Head of caudate nucleus (tissue), 42 donors: ENCODE measurements around the gene RPS6KA2.

ENCODE experiments used
- DNase-seq, 42 donors: peaks; one replicate each; pipeline versions ENCODE4 v3.0.0 to v3.0.0-alpha.2; 2020 to 2021; ENCODE audit warnings: mixed read lengths in 7 of 42
- intact Hi-C: fragments of 100-400 bp; cut with DNase I; formaldehyde crosslinking; loops from one replicate; pipeline ENCODE4 v1.15.0; 2022

The RPS6KA2 gene

GRCh38 chr6:166489301-166490155 is 137.5 kb downstream of the RPS6KA2 start:
- intact Hi-C loops: loop anchor here (10.0 kb wide), 1 partner anchor 65 kb away; no protein-coding TSS in a partner anchor

GRCh38 chr6:166488701-166489100 is 138.3 kb downstream of the RPS6KA2 start:
- DNase-seq: peak in 4 of 42 donors; percentile 18 to 34 (median 26)
- intact Hi-C loops: no loop called here

More at GRCh38 chr6:166489301-166490155, 137.5 kb downstream of the RPS6KA2 start:
- DNase-seq: peak in 1 of 42 donors; percentile 8

- peak in 31 of 42 donors; percentile 26 to 75 (median 50) for DNase-seq
- intact Hi-C loops: no loop called here
Observed at GRCh38 chr6:166488076-166488685, 138.9 kb downstream of the RPS6KA2 start.

GRCh38 chr6:166487148-166487547 is 139.9 kb downstream of the RPS6KA2 start:
- intact Hi-C loops: no loop called here
- DNase-seq: peak in 9 of 42 donors; percentile 5 to 60 (median 32)

GRCh38 chr6:166486536-166486880 is 140.5 kb downstream of the RPS6KA2 start:
- DNase-seq: peak in 1 of 42 donors; percentile 7
- intact Hi-C loops: no loop called here

GRCh38 chr6:166485651-166486535 is 141.2 kb downstream of the RPS6KA2 start:
- intact Hi-C loops: no loop called here
- DNase-seq: peak in 2 of 42 donors; percentile 13 to 32

- intact Hi-C loops: no loop called here
- DNase-seq: peak; percentile 49 to 96 (median 84)
Observed at GRCh38 chr6:166484863-166485262, 142.2 kb downstream of the RPS6KA2 start.

GRCh38 chr6:166483573-166484250 is 143.3 kb downstream of the RPS6KA2 start:
- intact Hi-C loops: no loop called here
- DNase-seq: peak in 10 of 42 donors; percentile 33 to 62 (median 43)

GRCh38 chr6:166483026-166483425 is 144.0 kb downstream of the RPS6KA2 start:
- intact Hi-C loops: no loop called here
- no peak for DNase-seq

GRCh38 chr6:166478782-166479592 is 148.1 kb downstream of the RPS6KA2 start:
- peak in 1 of 42 donors; percentile 29 for DNase-seq
- intact Hi-C loops: no loop called here

GRCh38 chr6:166477647-166478365 is 149.2 kb downstream of the RPS6KA2 start:
- intact Hi-C loops: no loop called here
- DNase-seq: peak in 16 of 42 donors; percentile 5 to 68 (median 48)

GRCh38 chr6:166476634-166477215 is 150.3 kb downstream of the RPS6KA2 start:
- intact Hi-C loops: no loop called here
- peak in 5 of 42 donors; percentile 5 to 29 (median 24) for DNase-seq

- peak in 5 of 42 donors; percentile 2 to 33 (median 24) for DNase-seq
- intact Hi-C loops: no loop called here
Observed at GRCh38 chr6:166476061-166476591, 150.9 kb downstream of the RPS6KA2 start.

- peak in 5 of 42 donors; percentile 27 to 43 (median 35) for DNase-seq
Observed at GRCh38 chr6:166474721-166475565, 152.1 kb downstream of the RPS6KA2 start.

GRCh38 chr6:166473886-166474571 is 153.0 kb downstream of the RPS6KA2 start:
- peak in 24 of 42 donors; percentile 17 to 80 (median 52) for DNase-seq

More at GRCh38 chr6:166474721-166475565, 152.1 kb downstream of the RPS6KA2 start:
- intact Hi-C loops: no loop called here

More at GRCh38 chr6:166473886-166474571, 153.0 kb downstream of the RPS6KA2 start:
- intact Hi-C loops: no loop called here
